Measurements from ENCODE around the gene MR1.

Gene MR1

GRCh38 chr1:181088079-181089016 is 54.6 kb downstream of the MR1 start, which contains the start of gene IER5:
TSS of gene IER5 (plus strand) at chr1:181088700. CDS start at chr1:181088903, 203 bp downstream.
- no peaks in the 10 kb centered on the region for H3K27me3 Mint-ChIP-seq
- ATAC-seq (peak; percentile 80), DNase-seq (peak; percentile 97)
- peaks cover 41% of the 10 kb centered on the region for H3K36me3 Mint-ChIP-seq (ENCODE audit: low read depth)
- no peaks in the 10 kb centered on the region for H3K9me3 Mint-ChIP-seq
- H3K27ac Mint-ChIP-seq = peak within 1 kb of the TSS; percentile 98
- H3K4me3 Mint-ChIP-seq = peak within 1 kb of the TSS; percentile 97
- peaks cover 59% of the 10 kb centered on the region for H3K4me1 Mint-ChIP-seq

- H3K4me1 Mint-ChIP-seq = peaks cover 62% of the 10 kb centered on the region
- no peaks in the 10 kb centered on the region for H3K9me3 Mint-ChIP-seq
- no peaks in the 10 kb centered on the region for H3K27me3 Mint-ChIP-seq
- H3K36me3 Mint-ChIP-seq (ENCODE audit: low read depth) = peaks cover 47% of the 10 kb centered on the region
- DNase-seq (peak; percentile 41), ATAC-seq (peak; percentile 0)
- H3K4me3 Mint-ChIP-seq = peak overlapping the region; percentile 97
- peak overlapping the region; percentile 98 for H3K27ac Mint-ChIP-seq
Measured at GRCh38 chr1:181089017-181089675, 55.4 kb downstream of the MR1 start.

- peaks cover 53% of the 10 kb centered on the region for H3K36me3 Mint-ChIP-seq (ENCODE audit: low read depth)
- DNase-seq (peak; percentile 78), ATAC-seq (peak; percentile 61)
- peaks cover 58% of the 10 kb centered on the region for H3K4me1 Mint-ChIP-seq
- H3K9me3 Mint-ChIP-seq = no peaks in the 10 kb centered on the region
- peak overlapping the region; percentile 96 for H3K4me3 Mint-ChIP-seq
- peak overlapping the region; percentile 95 for H3K27ac Mint-ChIP-seq
- no peaks in the 10 kb centered on the region for H3K27me3 Mint-ChIP-seq
Measured at GRCh38 chr1:181089676-181090544, 56.1 kb downstream of the MR1 start.

- Mint-ChIP-seq H3K36me3 (ENCODE audit: low read depth) (peaks cover 59% of the 10 kb centered on the region), H3K27me3 (no peaks in the 10 kb centered on the region), H3K4me3 (peak overlapping the region; percentile 96), H3K4me1 (peaks cover 57% of the 10 kb centered on the region), H3K27ac (peak overlapping the region; percentile 95), H3K9me3 (no peaks in the 10 kb centered on the region)
- ATAC-seq (no peak), DNase-seq (no peak)
Measured at GRCh38 chr1:181090641-181091126, 56.9 kb downstream of the MR1 start.

- ATAC-seq (no peak), DNase-seq (no peak)
- no peaks in the 10 kb centered on the region for H3K9me3 Mint-ChIP-seq
- peaks cover 61% of the 10 kb centered on the region for H3K4me1 Mint-ChIP-seq
- peaks cover 64% of the 10 kb centered on the region for H3K36me3 Mint-ChIP-seq (ENCODE audit: low read depth)
- peak overlapping the region; percentile 96 for H3K4me3 Mint-ChIP-seq
- no peaks in the 10 kb centered on the region for H3K27me3 Mint-ChIP-seq
- peak overlapping the region; percentile 95 for H3K27ac Mint-ChIP-seq
Measured at GRCh38 chr1:181091309-181092040, 57.7 kb downstream of the MR1 start.

- Mint-ChIP-seq H3K9me3 (no peaks in the 10 kb centered on the region), H3K27me3 (no peaks in the 10 kb centered on the region), H3K4me3 (peak overlapping the region; percentile 96), H3K4me1 (peaks cover 62% of the 10 kb centered on the region), H3K27ac (no peak overlapping the region), H3K36me3 (ENCODE audit: low read depth) (peaks cover 64% of the 10 kb centered on the region)
- no peak for DNase-seq
- ATAC-seq = no peak
Measured at GRCh38 chr1:181092056-181092455, 58.3 kb downstream of the MR1 start.

GRCh38 chr1:181092883-181093458 is 59.2 kb downstream of the MR1 start:
- Mint-ChIP-seq H3K4me3 (peak overlapping the region; percentile 60), H3K27ac (no peak overlapping the region), H3K4me1 (peaks cover 62% of the 10 kb centered on the region), H3K36me3 (ENCODE audit: low read depth) (peaks cover 61% of the 10 kb centered on the region), H3K9me3 (no peaks in the 10 kb centered on the region), H3K27me3 (no peaks in the 10 kb centered on the region)
- ATAC-seq (no peak), DNase-seq (no peak)

GRCh38 chr1:181094416-181095212 is 60.8 kb downstream of the MR1 start:
- Mint-ChIP-seq H3K4me1 (peaks cover 71% of the 10 kb centered on the region), H3K9me3 (no peaks in the 10 kb centered on the region), H3K4me3 (no peak overlapping the region), H3K27me3 (no peaks in the 10 kb centered on the region), H3K27ac (no peak overlapping the region), H3K36me3 (ENCODE audit: low read depth) (peaks cover 56% of the 10 kb centered on the region)
- ATAC-seq (no peak), DNase-seq (no peak)

- peaks cover 78% of the 10 kb centered on the region for H3K4me1 Mint-ChIP-seq
- no peak overlapping the region for H3K4me3 Mint-ChIP-seq
- no peaks in the 10 kb centered on the region for H3K9me3 Mint-ChIP-seq
- DNase-seq (no peak), ATAC-seq (no peak)
- peaks cover 51% of the 10 kb centered on the region for H3K36me3 Mint-ChIP-seq (ENCODE audit: low read depth)
- no peak overlapping the region for H3K27ac Mint-ChIP-seq
- H3K27me3 Mint-ChIP-seq = no peaks in the 10 kb centered on the region
Measured at GRCh38 chr1:181095260-181095659, 61.5 kb downstream of the MR1 start.

GRCh38 chr1:181095763-181096184 is 62.0 kb downstream of the MR1 start:
- H3K36me3 Mint-ChIP-seq (ENCODE audit: low read depth) = peaks cover 46% of the 10 kb centered on the region
- DNase-seq (no peak), ATAC-seq (no peak)
- no peak overlapping the region for H3K4me3 Mint-ChIP-seq
- H3K9me3 Mint-ChIP-seq = no peaks in the 10 kb centered on the region
- H3K27ac Mint-ChIP-seq = no peak overlapping the region
- no peaks in the 10 kb centered on the region for H3K27me3 Mint-ChIP-seq
- peaks cover 81% of the 10 kb centered on the region for H3K4me1 Mint-ChIP-seq

GRCh38 chr1:181097242-181097641 is 63.5 kb downstream of the MR1 start:
- DNase-seq = no peak
- H3K27ac Mint-ChIP-seq = no peak overlapping the region
- H3K9me3 Mint-ChIP-seq = no peaks in the 10 kb centered on the region
- H3K4me3 Mint-ChIP-seq = no peak overlapping the region
- no peak for ATAC-seq
- H3K27me3 Mint-ChIP-seq = no peaks in the 10 kb centered on the region
- H3K4me1 Mint-ChIP-seq = peaks cover 82% of the 10 kb centered on the region
- H3K36me3 Mint-ChIP-seq (ENCODE audit: low read depth) = peaks cover 32% of the 10 kb centered on the region

- H3K9me3 Mint-ChIP-seq = no peaks in the 10 kb centered on the region
Measured at GRCh38 chr1:181099152-181100014, 65.6 kb downstream of the MR1 start.

More at GRCh38 chr1:181099152-181100014, 65.6 kb downstream of the MR1 start:
- Mint-ChIP-seq H3K4me1 (peaks cover 85% of the 10 kb centered on the region), H3K4me3 (peak overlapping the region; percentile 76), H3K36me3 (ENCODE audit: low read depth) (peaks cover 14% of the 10 kb centered on the region), H3K27ac (peak overlapping the region; percentile 99), H3K27me3 (no peaks in the 10 kb centered on the region)
- peak; percentile 76 for ATAC-seq
- peak; percentile 46 for DNase-seq

Data from activated naive CD8-positive, alpha-beta T cell treated with anti-CD3 and anti-CD28 coated beads, Interleukin-2, amount 50 U/mL, for 24 hours (primary cell).